GM04503 (cell line): Measurements from ENCODE around the gene PGAP2.

ENCODE experiments used
- DNase-seq: peaks from one replicate; pipeline ENCODE4 v3.0.0-alpha.2; 2012; ENCODE audit warnings: low read depth

Gene PGAP2

GRCh38 chr11:3832816-3833215 is 24.5 kb downstream of the PGAP2 start:
- DNase-seq: no peak

GRCh38 chr11:3833449-3833848 is 25.1 kb downstream of the PGAP2 start:
- no peak for DNase-seq

- no peak for DNase-seq
Observed at GRCh38 chr11:3834349-3834663, 25.9 kb downstream of the PGAP2 start.

- no peak for DNase-seq
Observed at GRCh38 chr11:3834664-3835461, 26.5 kb downstream of the PGAP2 start.

GRCh38 chr11:3835751-3836150 is 27.4 kb downstream of the PGAP2 start:
- DNase-seq: no peak

- no peak for DNase-seq
Observed at GRCh38 chr11:3836903-3837302, 28.5 kb downstream of the PGAP2 start.

GRCh38 chr11:3837793-3838192 is 29.4 kb downstream of the PGAP2 start:
- DNase-seq: peak; percentile 14

- DNase-seq: no peak
Observed at GRCh38 chr11:3838504-3838903, 30.1 kb downstream of the PGAP2 start.

- no peak for DNase-seq
Observed at GRCh38 chr11:3840004-3840869, 31.9 kb downstream of the PGAP2 start.

GRCh38 chr11:3840870-3841425 is 32.6 kb downstream of the PGAP2 start, which contains the start of gene RHOG:
Gene RHOG (minus strand): TSS chr11:3840959. CDS start chr11:3828138, 12,821 bp downstream.
- peak; percentile 49 for DNase-seq

GRCh38 chr11:3841426-3842350 is 33.3 kb downstream of the PGAP2 start:
- DNase-seq: peak; percentile 42

- DNase-seq: no peak
Observed at GRCh38 chr11:3843326-3843725, 35.0 kb downstream of the PGAP2 start.

- no peak for DNase-seq
Observed at GRCh38 chr11:3845246-3845645, 36.9 kb downstream of the PGAP2 start.

- DNase-seq: no peak
Observed at GRCh38 chr11:3845670-3846069, 37.3 kb downstream of the PGAP2 start.

- DNase-seq: peak; percentile 9
Observed at GRCh38 chr11:3849297-3849874, 41.0 kb downstream of the PGAP2 start.

GRCh38 chr11:3853545-3853842 is 45.1 kb downstream of the PGAP2 start:
- no peak for DNase-seq

GRCh38 chr11:3853899-3854659 is 45.7 kb downstream of the PGAP2 start:
- no peak for DNase-seq

GRCh38 chr11:3854660-3854976 is 46.3 kb downstream of the PGAP2 start:
- DNase-seq: no peak

GRCh38 chr11:3854977-3855807 is 46.8 kb downstream of the PGAP2 start, which contains the start of gene STIM1:
Gene STIM1 (plus strand): TSS chr11:3855664. CDS start chr11:3856271, 607 bp downstream.
- peak; percentile 55 for DNase-seq
